Fibroblast of skin of left biceps (primary cell): ENCODE measurements around the gene NAGLU.
A peak's percentile ranks its signal among the peaks of the same experiment; 100 is the strongest.

ENCODE experiments used
- DNase-seq, 2 experiments: peaks; one replicate each; pipeline ENCODE4 v3.0.0-alpha.2; 2013; ENCODE audit warnings: low read depth in 2 of 2

The NAGLU gene

DNA sequence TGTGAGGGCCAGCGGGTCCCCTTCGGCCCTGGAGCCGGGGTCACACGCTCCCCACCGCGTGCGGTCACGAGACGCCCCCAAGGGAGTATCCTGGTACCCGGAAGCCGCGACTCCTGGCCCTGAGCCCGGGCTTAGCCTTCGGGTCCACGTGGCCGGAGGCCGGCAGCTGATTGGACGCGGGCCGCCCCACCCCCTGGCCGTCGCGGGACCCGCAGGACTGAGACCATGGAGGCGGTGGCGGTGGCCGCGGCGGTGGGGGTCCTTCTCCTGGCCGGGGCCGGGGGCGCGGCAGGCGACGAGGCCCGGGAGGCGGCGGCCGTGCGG, at the start of gene NAGLU:
TSS of gene NAGLU (plus strand) at position 194 of the 324 bp plus-strand sequence. CDS start at position 226, 32 bp downstream.
- peak in 1 of 2 experiments; percentile 63 for DNase-seq

- no peak for DNase-seq
Observed at GRCh38 chr17:42488032-42488431, 48.0 kb upstream of the NAGLU start.

DNA sequence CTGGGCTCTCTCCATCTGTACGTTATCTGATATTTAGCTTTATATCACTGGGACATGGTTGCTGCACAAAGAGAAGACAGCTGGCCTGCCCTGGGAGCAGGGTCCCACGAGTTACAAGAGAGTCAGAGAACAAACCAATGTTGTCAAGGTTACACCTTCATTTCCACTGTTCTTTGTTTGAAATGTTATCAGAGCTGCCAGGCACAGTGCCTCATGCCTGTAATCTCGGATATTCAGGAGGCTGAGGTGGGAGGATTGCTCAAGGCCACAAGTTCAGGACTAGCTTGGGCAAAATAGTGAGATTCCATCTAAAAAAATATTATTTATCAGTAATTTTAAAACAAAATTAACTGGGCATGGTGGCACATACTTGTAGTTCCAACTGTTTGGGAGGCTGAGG, 42.7 kb upstream of the NAGLU start:
- no peak for DNase-seq

- no peak for DNase-seq
Observed at GRCh38 chr17:42494673-42495072, 41.4 kb upstream of the NAGLU start.

DNA sequence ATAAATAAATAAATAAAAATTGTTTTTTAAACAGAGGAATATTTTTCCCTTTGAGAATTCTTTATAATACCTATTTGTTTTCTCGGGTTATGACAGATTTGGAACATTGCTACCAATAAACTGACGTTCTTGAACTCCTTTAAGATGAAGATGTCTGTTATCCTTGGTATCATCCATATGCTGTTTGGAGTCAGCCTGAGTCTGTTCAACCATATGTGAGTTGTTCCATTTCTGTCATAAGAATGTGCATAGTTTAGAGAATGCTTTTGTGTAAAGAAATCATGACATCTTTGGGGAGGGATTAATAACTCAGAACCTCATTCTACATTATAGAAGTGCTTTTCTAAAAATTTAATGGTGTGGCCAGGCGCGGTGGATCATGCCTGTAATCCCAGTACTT, 37.2 kb upstream of the NAGLU start:
- no peak for DNase-seq

GRCh38 chr17:42502091-42502490, 34.0 kb upstream of the NAGLU start:
- no peak for DNase-seq

DNA sequence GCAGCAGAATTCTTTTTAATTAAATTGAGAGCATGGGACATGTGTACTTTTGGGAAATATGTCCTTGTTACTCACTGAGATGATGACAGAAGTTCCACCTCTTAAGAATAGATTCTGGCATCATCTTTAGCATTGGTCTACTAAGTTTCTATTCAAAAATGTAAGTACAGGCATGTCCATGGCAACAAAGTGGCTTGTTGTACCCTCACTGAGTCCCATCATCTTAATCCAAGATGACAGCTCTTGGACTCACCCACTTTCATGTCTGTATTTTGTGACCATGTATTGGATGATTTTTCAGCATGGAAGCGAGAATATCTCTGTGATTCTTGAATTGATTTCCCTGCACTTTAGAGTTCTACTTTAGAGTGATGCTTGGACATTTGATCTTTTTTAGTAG, 33.1 kb upstream of the NAGLU start:
- no peak for DNase-seq

GRCh38 chr17:42507671-42508070, 28.4 kb upstream of the NAGLU start:
- DNase-seq: no peak

DNA sequence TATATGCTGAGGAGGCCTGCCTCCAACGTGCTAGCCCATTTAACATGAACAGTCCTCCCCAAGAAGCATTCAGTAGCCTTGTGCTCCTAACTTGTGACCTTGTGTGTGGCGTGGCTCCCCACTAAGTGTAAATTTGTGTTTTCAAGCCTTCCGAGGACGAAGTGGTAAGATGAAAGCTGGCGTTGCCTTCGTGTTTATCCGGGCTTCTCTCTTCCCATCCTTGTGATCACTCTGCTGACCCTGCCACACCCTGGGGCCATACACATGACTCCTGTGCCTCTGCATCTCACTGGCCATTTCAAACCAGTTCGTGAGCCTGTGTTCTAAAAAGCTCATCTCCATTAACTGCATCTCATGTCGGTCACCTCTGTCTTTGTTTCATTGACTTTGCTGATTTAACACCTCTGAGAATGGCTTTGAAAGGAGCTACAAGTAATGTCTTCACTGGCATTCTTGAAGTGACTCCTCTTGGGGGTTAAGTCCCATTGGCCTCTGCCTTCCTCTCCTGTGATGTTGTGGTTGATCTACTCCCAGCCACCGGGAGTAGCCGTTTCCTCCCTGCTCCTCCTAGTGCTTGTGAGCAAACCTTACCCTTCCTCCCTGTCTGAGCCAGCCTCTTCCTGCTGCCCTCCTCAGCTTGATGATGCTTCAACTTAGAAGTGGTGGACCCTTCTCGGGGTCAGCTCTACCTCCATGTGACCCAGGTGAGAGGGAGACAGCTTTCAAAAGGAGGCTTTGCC, 27.4 kb upstream of the NAGLU start:
- DNase-seq: no peak

GRCh38 chr17:42509409-42509808, 26.6 kb upstream of the NAGLU start:
- DNase-seq: no peak

GRCh38 chr17:42509841-42510240, 26.2 kb upstream of the NAGLU start:
- no peak for DNase-seq

DNA sequence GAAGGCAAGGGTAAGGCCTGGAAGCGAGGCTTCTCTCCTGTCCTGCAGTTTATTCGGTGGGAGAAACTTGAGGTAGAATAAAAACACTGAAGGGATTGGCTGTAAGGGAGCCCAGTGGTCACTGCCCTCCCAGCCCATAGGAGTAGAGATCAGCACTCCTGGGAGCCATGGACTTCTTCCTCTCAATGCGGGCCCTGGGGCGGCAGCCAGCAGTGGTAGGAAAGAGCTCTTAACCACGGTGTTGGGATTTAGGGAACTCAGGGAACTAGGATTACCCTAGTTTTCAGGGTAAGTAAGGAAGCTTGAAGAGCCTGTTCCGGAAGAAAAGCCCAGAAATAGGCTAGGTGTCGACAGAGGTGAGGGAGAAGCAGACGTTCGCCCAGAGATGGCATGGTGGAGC, 23.8 kb upstream of the NAGLU start:
- no peak for DNase-seq

- no peak for DNase-seq
Observed at GRCh38 chr17:42512733-42513251, 23.2 kb upstream of the NAGLU start.

DNA sequence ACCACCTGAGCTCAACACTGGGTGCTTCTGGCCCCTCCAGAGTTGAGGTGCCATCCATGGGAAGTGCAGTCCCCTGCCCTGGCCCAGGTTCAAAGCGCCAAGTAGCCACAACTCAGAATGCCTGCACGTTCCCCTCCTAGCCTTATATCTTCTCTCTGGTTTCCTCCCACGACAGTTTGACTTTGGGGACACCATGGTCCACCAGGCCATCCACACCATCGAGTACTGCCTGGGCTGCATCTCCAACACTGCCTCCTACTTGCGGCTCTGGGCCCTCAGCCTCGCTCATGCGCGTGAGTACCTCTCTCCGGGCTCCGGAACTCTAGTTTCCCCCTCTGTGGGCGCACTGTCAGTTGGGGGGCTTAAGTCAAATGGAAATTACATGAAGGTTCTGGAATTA, 22.4 kb upstream of the NAGLU start:
- no peak for DNase-seq

GRCh38 chr17:42514279-42514678, 21.8 kb upstream of the NAGLU start:
- DNase-seq: no peak

DNA sequence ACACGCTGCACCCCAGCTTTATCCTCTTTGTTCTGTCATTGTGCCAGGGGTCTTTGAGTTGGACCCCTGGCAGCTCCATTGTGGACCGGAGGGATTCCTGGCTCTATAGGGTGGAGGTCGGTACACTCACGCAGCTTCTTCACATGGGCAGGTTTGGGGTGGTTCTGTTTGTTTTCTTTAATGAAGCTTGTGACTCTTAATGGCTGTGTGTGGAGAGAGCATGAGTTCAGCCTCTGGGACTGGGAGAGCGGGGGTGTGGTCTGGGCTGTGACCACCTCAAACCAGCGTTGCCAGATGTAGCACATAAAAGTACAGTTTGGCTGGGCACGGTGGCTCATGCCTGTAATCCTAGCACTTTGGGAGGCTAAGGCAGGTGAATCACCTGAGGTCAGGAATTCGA, 21.2 kb upstream of the NAGLU start:
- no peak for DNase-seq

DNA sequence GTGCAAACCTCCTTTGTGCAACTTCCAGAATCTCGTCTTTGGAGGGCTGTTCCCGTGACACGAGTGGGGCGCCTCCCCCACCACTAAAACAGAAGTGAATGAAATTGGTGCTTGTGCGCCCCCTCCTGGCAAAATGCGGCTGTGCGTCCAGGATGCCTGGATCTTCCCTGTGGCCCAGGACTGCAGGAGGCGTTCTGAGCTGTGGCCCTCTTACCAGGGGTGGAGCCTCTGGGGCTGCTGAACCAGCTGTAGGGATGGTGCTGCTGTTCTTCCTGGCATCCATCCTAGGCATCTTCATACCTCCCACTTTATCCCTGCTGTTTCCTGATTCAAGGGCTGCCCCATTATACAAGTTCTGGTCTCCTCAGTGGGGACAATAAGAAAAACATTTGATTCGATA, 18.5 kb upstream of the NAGLU start:
- DNase-seq: peak; percentile 78 to 83

DNA sequence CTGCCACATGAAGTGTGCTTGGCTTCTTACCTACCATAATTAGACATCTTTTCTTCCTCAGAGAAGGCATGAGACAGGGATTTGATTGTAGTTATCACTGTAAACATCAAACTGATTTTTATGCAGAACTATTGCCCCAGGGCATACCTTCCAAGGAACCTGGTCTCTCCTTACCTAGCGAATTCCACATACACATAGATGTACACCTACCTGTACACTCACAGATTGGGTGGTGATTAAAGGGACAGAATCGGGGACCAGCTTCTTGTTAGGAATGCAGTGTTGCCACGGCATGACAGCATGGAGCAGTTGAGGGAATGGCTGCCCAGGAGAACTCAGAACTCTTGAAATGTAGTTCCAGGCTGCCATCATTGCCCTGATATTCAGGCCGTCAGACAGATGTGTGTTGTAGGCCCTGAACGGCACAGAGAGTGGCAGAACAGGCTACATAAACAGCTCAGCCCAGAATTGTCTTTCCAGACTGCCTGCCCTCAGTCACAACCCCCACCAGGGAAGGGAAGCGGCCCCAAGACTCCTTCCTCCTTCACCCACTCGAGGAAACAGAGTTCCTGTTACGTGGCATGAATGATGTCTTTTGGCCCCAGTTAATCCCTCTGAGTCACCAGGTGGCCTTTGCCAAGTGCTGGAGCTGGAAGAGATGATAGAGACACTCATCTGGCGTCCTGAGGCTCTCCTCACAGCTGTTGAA, 17.8 kb upstream of the NAGLU start:
- DNase-seq: peak; percentile 96

DNA sequence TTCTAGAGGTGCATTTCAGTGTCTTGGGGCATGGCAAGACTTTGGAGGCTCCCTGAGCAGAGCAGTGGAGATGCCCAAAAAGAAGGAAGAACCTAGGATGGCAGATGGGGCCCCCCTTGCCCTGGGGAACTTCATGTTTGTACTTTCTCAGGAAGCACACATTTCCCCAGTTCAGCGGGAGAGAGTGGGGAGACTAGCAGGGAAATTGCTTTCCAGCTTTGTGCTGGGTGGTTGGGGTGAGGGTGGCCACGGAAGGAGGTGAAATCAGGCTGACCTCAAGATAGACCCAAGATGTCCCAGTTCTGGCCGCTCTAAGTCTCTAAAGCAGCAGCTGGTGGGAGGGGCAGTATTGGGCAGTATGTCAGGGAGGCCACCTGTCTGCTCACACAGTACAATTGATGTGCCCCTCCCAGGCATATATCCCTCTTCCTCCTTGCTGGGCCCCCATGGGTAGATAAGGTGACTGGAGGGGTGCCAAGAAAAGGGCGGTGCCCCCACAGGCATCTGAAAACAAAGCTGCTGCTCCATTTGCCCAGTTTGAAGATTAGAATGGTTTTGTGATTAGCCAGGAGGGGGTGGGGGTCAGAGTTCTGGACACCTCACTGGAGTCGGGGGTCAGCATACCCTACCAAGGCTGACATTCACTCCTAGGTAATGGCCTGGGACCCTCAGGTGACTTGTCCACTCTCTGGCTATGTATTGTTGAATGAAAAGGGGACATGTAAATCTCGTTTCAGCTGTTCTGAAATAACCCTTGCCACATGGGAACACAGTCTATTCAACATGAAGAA, 17.1 kb upstream of the NAGLU start:
- DNase-seq: no peak

- DNase-seq: peak; percentile 100
Observed at GRCh38 chr17:42519546-42520491, 16.2 kb upstream of the NAGLU start.

GRCh38 chr17:42520540-42520951, 15.5 kb upstream of the NAGLU start:
- DNase-seq: no peak
